ENCODE measurements around the gene GH1. TPM values are rescaled to one million over a fixed set of nuclear protein-coding genes. Genes with fewer than 3 reads are reported as not detected.

Gene GH1
- total and polyA plus RNA-seq, 4 donors: not detected

DNA sequence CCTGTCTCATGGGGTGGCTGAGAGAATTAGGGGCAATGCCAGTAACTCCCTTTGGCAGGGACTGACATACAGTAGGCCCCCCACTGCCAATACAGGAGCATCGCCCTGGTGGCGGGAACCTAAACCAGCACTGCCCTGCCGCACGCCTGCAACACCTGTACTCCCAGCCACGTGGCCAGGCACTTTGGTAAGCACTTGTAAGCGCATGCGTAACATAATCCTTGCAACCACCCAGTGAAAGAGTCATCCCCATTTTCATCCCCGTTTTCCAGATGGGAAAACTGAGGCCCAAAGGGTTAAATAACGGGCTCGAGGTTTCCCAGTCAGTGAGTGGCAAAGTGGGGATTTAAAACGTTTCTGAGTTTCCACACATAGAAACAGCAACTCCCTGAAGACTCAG, 36.6 kb upstream of the GH1 start (continued):
- TF ChIP-seq REST (IDR thresholded peaks at IDR 0.05): no peak
- no peak for TF ChIP-seq JUND (IDR thresholded peaks at IDR 0.05)
- TF ChIP-seq TAF1 (conservative IDR thresholded peaks at IDR 0.05): no peak
- no peak for TF ChIP-seq NR2F2 (IDR thresholded peaks at IDR 0.05)
- no peak for TF ChIP-seq FOXA1 (IDR thresholded peaks at IDR 0.05)
- TF ChIP-seq EGR1 (IDR thresholded peaks at IDR 0.05; ENCODE audit: low read depth in 2 of 2): no peak

- no peaks in the 10 kb centered on the region for H3K9me3 ChIP-seq (ENCODE audit: control insufficient read depth in 4 of 4, low read length in 3 of 4)
- no peak for DNase-seq (ENCODE audit: low spot score)
- H3K36me3 ChIP-seq (ENCODE audit: control insufficient read depth in 4 of 4, insufficient read depth in 3 of 4, low read depth in 1 of 4, low read length in 3 of 4): no peaks in the 10 kb centered on the region
- H3K27ac ChIP-seq (ENCODE audit: low read depth in 1 of 2, low read length in 2 of 2): no peak overlapping the region
- no peak overlapping the region for H3K4me3 ChIP-seq (ENCODE audit: low read depth in 1 of 3, low read length in 3 of 3)
- no peaks in the 10 kb centered on the region for H3K4me1 ChIP-seq (ENCODE audit: control insufficient read depth in 4 of 4, insufficient read depth in 4 of 4, low read length in 3 of 4)
- WGBS: 65% methylated on average over 11 of the region's 11 CpGs
- TF ChIP-seq ATF3 (IDR thresholded peaks at IDR 0.05) (no peak), FOXA1 (IDR thresholded peaks at IDR 0.05) (no peak), JUND (IDR thresholded peaks at IDR 0.05) (no peak), ZBTB33 (IDR thresholded peaks at IDR 0.05) (no peak), FOXA2 (IDR thresholded peaks at IDR 0.05) (no peak), GABPA (IDR thresholded peaks at IDR 0.05 in 1 of 2, conservative IDR thresholded peaks at IDR 0.05 in 1 of 2) (no peak), HNF4G (IDR thresholded peaks at IDR 0.05) (no peak), NR2F2 (IDR thresholded peaks at IDR 0.05) (no peak)
- TF ChIP-seq, protein P1, sequence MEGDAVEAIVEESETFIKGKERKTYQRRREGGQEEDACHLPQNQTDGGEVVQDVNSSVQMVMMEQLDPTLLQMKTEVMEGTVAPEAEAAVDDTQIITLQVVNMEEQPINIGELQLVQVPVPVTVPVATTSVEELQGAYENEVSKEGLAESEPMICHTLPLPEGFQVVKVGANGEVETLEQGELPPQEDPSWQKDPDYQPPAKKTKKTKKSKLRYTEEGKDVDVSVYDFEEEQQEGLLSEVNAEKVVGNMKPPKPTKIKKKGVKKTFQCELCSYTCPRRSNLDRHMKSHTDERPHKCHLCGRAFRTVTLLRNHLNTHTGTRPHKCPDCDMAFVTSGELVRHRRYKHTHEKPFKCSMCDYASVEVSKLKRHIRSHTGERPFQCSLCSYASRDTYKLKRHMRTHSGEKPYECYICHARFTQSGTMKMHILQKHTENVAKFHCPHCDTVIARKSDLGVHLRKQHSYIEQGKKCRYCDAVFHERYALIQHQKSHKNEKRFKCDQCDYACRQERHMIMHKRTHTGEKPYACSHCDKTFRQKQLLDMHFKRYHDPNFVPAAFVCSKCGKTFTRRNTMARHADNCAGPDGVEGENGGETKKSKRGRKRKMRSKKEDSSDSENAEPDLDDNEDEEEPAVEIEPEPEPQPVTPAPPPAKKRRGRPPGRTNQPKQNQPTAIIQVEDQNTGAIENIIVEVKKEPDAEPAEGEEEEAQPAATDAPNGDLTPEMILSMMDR (IDR thresholded peaks at IDR 0.05; ENCODE audit: low read depth, low read length, missing input control): no peak
- H3K27me3 ChIP-seq (ENCODE audit: control insufficient read depth in 4 of 4, insufficient read depth in 4 of 4, low read length in 3 of 4): no peaks in the 10 kb centered on the region
- H3K9ac ChIP-seq (ENCODE audit: low read depth in 1 of 2, low read length in 2 of 2): no peak overlapping the region
Measured at GRCh38 chr17:63954402-63955063, 35.9 kb upstream of the GH1 start.
